NCI-H345 treated with DMSO at 0.1 percent for 48 hours (cell line): ENCODE data around the gene IRF9.
A peak's percentile ranks its signal among the peaks of the same experiment; 100 is the strongest.

ENCODE experiments used
- DNase-seq: peaks from one replicate; lab custom pipeline; 2025; ENCODE audit not compliant: unreplicated experiment; lab: John Stamatoyannopoulos, UW

IRF9 gene

GRCh38 chr14:24146453-24146977 lies 14.6 kb upstream of the IRF9 start, which contains the start of gene PSME2:
TSS of gene PSME2 (minus strand) at chr14:24146610. CDS start at chr14:24146581, 29 bp downstream.
- peak; percentile 88 for DNase-seq

GRCh38 chr14:24146978-24147760 lies 13.9 kb upstream of the IRF9 start, which contains the start of gene RNF31:
TSS of gene RNF31 (plus strand) at chr14:24147498. CDS start at chr14:24147699, 201 bp downstream.
- DNase-seq = peak; percentile 97

GRCh38 chr14:24147761-24148428 lies 13.2 kb upstream of the IRF9 start:
- DNase-seq = no peak

- no peak for DNase-seq
Observed at GRCh38 chr14:24149302-24149969, 11.6 kb upstream of the IRF9 start.

GRCh38 chr14:24150061-24150460 lies 11.0 kb upstream of the IRF9 start:
- no peak for DNase-seq

- no peak for DNase-seq
Observed at GRCh38 chr14:24150567-24150966, 10.5 kb upstream of the IRF9 start.

GRCh38 chr14:24150993-24151392 lies 10.1 kb upstream of the IRF9 start:
- DNase-seq = no peak

GRCh38 chr14:24151404-24152080 lies 9.5 kb upstream of the IRF9 start:
- DNase-seq = no peak

- no peak for DNase-seq
Observed at GRCh38 chr14:24155100-24155499, 6.0 kb upstream of the IRF9 start.

- DNase-seq = no peak
Observed at GRCh38 chr14:24156840-24157239, 4.2 kb upstream of the IRF9 start.

GRCh38 chr14:24157331-24157730 lies 3.7 kb upstream of the IRF9 start:
- no peak for DNase-seq

- no peak for DNase-seq
Observed at GRCh38 chr14:24159777-24160498, 1.1 kb upstream of the IRF9 start.

- no peak for DNase-seq
Observed at GRCh38 chr14:24160499-24160849, 591 bp upstream of the IRF9 start.

- no peak for DNase-seq
Observed at GRCh38 chr14:24162093-24162492, 1.0 kb downstream of the IRF9 start.

- DNase-seq = no peak
Observed at GRCh38 chr14:24164518-24164991, 3.5 kb downstream of the IRF9 start.

- no peak for DNase-seq
Observed at GRCh38 chr14:24165785-24166184, 4.7 kb downstream of the IRF9 start.

- DNase-seq = no peak
Observed at GRCh38 chr14:24167469-24168114, 6.5 kb downstream of the IRF9 start.

- peak; percentile 74 for DNase-seq
Observed at GRCh38 chr14:24171422-24172260, 10.6 kb downstream of the IRF9 start, which contains the start of gene REC8. TSS of gene REC8 (plus strand) at chr14:24172080. CDS start at chr14:24172553, 473 bp downstream.
